HepG2 (cell line): Measurements from ENCODE around the gene NXPE3. TPM values are rescaled to one million over a fixed set of nuclear protein-coding genes. Genes with fewer than 3 reads are reported as not detected.

Experiments
- polyA plus RNA-seq, 8 experiments: library from polyadenylated mRNA; depleted of rRNA in 3 of 8; stranded (reverse) in 7 of 8; unstranded in 1 of 8; fragments of >200 nt; fragmentation: Illumina TruSeq in 4 of 8; extraction: Trizol in 4 of 8; gene quantifications; 2 replicates each; pipeline versions ENCODE4 v1.2.1 to v1.2.3, GENCODE V29; 2011 to 2016; ENCODE audit warnings: low read depth in 4 of 8, missing spikeins in 1 of 8, mixed read lengths in 1 of 8; ENCODE audit not compliant: insufficient read depth in 1 of 8
- total RNA-seq, 5 experiments: library from RNA; depleted of rRNA; stranded (reverse); fragments of >200 nt; fragmentation: Illumina TruSeq; extraction: Trizol; gene quantifications; 2 replicates each; pipeline ENCODE4 v1.2.3, GENCODE V29; 2016; ENCODE audit warnings: low read depth in 1 of 5

NXPE3 gene
- total and polyA plus RNA-seq, 2 of the 13 experiments (the other 11 are each of a cell fraction or from before 2014, with no cell fraction given) = 3.5 to 4.7 TPM

Other genes with a start within 250 kb of the NXPE3 start
- 39.2 and 58.8 TPM in 2 replicates for gene TRMT10C, start 217.3 kb upstream of the NXPE3 start, total RNA-seq (2016; rRNA removed; fragmentation: Illumina TruSeq; extraction: Trizol)
- 9.7 and 10.8 TPM in 2 replicates for gene TRMT10C, start 217.3 kb upstream of the NXPE3 start, polyA plus RNA-seq (2011; rRNA removed)
- gene PCNP, start 205.0 kb upstream of the NXPE3 start, total RNA-seq (2016; rRNA removed; fragmentation: Illumina TruSeq; extraction: Trizol) = 78.2 and 112 TPM in 2 replicates
- 33.5 and 44.1 TPM in 2 replicates for gene PCNP, start 205.0 kb upstream of the NXPE3 start, polyA plus RNA-seq (2011; rRNA removed)
- gene ZBTB11, start 102.1 kb upstream of the NXPE3 start, total RNA-seq (2016; rRNA removed; fragmentation: Illumina TruSeq; extraction: Trizol) = 18.1 and 24.6 TPM in 2 replicates
- gene ZBTB11, start 102.1 kb upstream of the NXPE3 start, polyA plus RNA-seq (2011; rRNA removed) = 5.2 and 5.9 TPM in 2 replicates
- gene RPL24, start 92.5 kb upstream of the NXPE3 start, total RNA-seq (2016; rRNA removed; fragmentation: Illumina TruSeq; extraction: Trizol) = 1,056 and 1,362 TPM in 2 replicates
- gene RPL24, start 92.5 kb upstream of the NXPE3 start, polyA plus RNA-seq (2011; rRNA removed) = 1,058 and 1,150 TPM in 2 replicates
- 6.5 and 10.2 TPM in 2 replicates for gene CEP97, start 54.6 kb upstream of the NXPE3 start, total RNA-seq (2016; rRNA removed; fragmentation: Illumina TruSeq; extraction: Trizol)
- 0.71 and 0.99 TPM in 2 replicates for gene CEP97, start 54.6 kb upstream of the NXPE3 start, polyA plus RNA-seq (2011; rRNA removed)
- 5.5 and 25.9 TPM in 2 replicates for gene NFKBIZ, start 70.3 kb downstream of the NXPE3 start, total RNA-seq (2016; rRNA removed; fragmentation: Illumina TruSeq; extraction: Trizol)
- gene NFKBIZ, start 70.3 kb downstream of the NXPE3 start, polyA plus RNA-seq (2011; rRNA removed) = 60.6 and 64.4 TPM in 2 replicates